Measurements from ENCODE around the gene ADAM19.
"Not testable (repeated sequence)": the region's sequence is repeated elsewhere in the genome, so short reads cannot be mapped to it uniquely, and the experiment has no call there.

ADAM19 gene

DNA sequence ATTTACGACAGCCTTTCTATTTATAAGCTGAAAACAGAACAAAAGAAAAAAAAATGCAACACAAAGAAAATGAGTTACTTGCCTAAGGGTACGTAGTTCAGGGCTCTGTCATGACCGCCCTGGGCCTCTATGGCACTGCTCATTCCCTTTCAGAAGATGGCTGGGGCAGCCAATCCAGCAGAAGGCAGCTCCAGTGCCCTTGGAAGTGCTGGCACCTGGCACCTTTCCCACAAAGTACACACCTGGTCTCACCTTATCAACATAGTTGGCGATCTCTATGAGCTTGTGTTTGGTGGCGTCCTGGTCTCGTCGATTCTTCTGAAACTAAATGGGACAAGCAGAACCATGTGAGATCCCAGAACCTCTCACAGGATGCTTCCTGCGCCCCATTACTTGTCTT is 62.4 kb downstream of the ADAM19 start:
- DNase-seq = no peak

DNA sequence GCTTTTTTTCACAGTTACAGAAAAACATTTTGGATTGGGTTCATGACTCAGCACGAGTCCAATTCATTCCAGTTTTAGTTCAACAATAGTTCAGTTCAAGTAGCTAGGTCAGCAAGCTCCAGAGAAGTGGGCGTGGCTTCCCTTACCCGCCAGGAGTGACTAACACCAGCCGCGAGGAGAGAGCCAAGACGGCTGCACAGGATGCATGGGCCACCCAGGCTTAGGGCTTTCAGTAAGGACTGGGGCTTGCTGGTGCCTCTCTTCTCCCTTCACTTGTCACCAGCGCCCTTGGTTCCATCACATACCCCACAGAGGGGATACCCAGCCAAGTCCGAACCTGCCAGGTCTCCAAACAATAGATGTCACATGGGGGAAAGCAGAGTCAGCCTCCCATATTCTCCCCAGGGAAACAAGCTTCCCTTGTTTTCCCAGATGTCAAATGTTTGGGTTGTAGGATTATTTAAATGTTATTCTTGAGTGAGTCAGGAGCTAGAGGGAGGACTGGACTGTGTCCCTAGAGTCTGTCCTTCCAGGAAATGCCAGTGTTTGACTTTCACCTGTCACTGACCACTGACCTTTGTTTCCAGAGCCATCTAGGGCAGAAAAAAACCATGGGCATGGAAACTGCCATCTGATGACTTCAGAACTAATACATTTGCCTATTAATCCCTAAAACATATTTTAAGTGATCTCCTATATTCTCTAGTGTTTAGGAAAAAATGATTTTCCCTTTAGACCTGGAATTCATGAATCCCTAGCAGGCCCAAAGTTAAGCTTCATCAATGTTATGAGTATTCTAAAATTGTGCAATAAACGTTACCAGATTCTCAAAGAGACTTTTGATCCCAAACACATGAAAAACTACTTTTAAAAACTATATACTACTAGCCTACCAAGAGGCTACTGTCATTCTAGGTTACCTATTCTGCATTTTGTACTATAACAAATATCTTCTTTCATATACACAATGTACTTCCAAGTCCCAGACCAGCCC is 63.6 kb downstream of the ADAM19 start:
- no peak for DNase-seq

DNA sequence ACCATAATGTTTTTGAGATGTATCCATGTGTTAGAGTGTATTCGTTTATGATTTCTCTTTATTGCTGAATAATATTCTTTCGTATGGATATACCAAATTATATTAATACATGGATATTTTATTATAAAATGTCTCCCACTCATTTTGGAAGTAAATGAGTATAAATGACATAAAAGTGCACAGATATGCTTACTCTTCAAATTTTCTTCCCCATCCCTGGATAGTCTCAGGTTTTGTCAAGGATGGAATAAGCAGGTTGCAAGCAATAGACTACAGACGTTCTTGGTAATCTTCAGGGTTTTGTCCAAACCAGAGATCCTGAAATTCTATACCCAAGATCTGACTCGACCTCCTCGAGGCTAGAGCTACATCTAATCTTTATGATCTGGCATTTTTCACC is 64.9 kb downstream of the ADAM19 start:
- no peak for DNase-seq

DNA sequence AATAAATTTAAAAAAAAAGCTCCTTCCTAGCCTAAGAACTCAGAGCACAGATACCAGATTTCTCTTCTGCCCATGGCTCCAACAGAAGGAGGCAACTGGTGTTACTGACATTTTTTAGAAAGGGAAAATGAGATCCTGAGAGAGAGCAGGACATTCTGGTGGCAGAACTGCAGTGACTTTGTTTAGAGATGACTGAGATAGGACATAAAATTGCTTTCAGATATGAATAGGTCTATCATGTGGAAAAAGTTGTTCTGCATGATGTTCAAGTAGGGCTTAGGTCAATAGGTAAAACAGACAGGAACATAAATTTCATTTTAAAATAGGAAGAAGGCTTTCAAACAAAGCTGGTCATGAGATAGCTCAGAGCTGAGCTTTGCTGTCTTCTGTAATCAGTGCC is 66.0 kb downstream of the ADAM19 start:
- DNase-seq = no peak

- DNase-seq = no peak
These were observed 66.5 kb downstream of the ADAM19 start for GRCh38 chr5:157509093-157509492.

DNA sequence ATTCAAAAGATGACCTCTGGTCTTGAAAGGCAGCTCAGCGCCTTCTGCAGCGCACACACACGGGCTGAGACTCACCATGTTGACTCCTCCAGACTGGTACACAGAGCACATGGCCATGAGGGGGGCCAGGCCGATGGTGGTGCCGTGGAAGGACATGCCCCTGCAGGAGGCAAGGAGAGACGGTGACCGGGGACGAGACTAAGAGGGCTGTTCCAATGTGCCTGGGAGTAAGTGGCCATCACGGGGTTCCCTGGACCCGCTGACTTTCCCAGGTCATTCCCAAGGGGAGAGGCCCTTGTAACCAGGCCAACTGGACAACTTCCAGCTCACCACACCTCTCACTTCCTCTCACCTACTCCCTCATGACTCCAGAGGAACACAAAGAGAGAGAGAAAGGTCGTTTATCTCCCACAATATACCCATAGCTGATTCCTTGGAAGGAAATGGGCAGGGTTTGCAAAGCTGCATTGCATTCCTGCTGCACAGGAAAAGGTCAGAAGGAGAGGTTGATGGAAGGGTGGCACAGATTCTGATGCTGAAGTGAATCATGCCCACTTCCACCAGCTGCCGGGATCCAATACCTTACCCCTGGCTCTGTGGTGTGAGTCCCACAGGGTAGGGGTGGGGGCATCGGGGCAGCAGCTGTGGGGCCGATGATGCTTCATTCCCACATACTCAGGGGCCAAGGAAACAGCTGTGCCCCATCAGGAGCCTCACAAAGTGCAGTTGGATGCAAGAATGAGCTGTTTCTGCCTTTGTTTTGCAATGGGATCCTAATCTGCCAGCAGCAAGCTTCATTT is 68.4 kb downstream of the ADAM19 start:
- no peak for DNase-seq

DNA sequence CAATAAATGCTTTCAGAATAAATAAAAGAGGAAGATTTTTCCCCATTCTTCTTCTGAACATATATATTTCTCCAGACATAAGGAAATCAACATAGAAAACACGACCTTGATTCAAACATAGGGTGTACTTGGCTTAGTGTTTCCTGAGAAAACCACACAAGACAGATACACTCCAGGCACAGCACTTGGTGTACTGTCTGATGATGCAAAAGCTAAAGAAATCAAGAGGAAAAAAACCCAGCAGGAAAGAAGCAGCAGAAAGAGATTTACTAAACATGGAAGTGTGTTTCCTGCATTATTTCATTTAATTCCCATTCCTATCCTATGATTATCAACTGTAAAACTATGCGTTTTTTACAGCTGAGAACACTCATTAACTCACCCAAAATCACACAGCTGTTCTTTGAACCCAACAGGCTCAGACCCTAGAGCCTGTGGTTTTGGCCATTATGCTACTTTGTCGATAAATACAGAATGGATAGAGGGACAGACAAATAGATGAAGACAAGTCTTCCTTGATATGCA is 69.4 kb downstream of the ADAM19 start:
- no peak for DNase-seq

DNA sequence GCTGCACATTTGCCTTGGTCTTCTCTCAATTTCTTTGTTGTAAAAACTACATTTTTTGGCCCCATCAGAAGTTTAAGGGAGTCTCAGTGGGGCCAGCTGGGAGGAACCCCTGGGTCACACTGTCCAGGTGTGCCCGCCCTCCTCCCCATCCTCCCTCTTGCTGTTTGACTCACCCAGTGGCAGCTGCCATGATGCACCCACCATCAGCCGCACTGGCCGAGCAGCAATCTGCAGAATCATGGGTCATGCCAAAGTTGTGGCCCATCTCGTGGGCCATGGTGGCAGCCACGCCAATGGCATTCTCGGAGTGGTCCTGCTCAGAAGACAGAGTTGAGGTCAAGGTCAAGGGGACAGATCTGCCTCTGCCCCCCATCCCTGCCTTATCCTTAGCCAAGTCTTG is 70.1 kb downstream of the ADAM19 start:
- no peak for DNase-seq

DNA sequence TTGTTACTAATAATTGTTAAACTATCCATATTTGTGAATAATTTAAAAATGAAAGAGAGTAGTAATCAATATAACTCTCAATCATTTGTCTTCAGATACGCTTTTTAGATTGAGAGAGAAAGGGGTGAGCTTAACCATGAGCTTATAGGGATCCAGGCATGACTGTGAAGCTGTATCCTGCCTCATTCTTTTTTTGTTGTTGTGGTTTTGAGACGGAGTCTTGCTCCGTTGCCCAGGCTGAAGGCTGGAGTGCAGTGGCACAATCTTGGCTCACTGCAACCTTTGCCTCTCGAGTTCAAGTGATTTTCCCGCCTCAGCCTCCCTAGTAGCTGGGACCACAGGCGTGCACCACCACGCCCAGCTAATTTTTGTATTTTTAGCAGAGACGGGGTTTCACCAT is 71.5 kb downstream of the ADAM19 start:
- no peak for DNase-seq

DNA sequence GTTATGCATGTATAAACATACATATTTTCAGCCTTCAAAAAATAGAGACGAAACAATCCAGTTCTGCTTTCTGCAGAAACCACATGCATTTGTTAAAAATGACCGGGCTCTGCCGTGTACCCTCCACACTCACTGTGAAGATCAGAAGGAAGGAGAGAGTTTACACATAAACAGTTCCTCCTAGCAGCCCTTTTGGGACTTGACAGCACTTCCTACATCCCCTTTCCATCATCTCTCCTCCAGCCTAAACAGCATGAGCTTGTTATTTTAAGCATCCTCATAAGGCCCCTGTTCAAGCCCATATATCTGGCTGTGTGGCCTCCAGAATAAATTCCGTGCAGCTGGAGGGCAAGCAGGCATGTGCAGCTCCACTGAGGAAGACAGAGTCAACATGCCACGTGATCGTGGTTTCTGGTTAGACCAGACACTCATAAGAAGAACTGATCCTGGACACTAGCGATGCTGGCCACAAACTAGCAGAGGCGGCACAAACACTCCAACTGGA is 73.4 kb downstream of the ADAM19 start:
- DNase-seq = no peak

GRCh38 chr5:157497875-157498611 is 77.5 kb downstream of the ADAM19 start:
- no peak for DNase-seq

DNA sequence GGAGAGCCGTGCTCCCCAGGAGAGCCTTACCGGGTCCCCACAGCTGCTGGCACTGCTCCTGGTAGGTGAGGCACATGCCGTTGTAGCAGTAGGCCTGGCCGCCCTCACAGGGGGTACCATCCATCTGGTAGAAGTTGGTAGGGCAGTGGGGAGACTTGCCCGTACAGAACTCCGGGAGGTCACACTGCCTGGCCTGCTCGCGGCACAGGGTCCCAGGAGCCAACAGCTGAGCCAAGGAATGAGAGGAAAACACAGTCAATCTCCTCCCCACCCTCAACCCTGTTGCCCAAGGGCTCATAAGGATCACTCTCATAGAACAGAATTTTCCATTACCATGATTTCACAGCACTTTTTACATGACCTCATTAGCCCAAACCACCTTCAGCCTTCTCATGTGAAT is 78.7 kb downstream of the ADAM19 start:
- DNase-seq = no peak

DNA sequence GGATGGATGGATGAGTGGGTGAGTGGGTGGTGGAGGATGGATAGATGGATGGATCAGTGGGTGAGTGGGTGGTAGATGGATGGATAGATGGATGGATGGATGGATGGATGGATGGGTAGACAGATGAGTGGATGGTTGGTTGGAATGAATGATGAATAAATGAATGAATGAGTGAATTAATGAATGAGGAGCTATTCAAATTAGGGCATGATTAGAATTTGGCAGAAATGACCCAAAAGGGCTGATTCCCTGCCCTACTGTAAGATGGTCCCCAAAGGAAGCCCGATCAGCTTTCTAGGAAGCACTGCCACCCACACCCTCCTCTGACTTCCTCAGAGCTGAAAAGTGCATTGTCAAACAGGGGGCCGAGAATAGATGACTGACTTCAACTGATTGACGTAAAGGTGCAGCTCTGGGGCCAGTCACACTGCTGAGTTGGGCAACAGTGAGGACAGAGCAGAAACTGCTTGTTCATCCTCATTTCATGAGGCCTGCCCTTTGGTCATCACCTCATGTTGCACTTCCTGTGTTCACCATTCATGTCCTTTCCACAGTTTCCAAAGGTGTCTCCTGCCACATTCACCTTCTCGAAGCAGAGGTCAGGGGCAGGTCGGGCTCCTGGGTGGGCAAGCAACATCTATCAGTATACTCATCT is 81.3 kb downstream of the ADAM19 start:
- DNase-seq = no peak

GRCh38 chr5:157492886-157493285 is 82.7 kb downstream of the ADAM19 start:
- DNase-seq = no peak

GRCh38 chr5:157491471-157491995 is 84.0 kb downstream of the ADAM19 start:
- no peak for DNase-seq

DNA sequence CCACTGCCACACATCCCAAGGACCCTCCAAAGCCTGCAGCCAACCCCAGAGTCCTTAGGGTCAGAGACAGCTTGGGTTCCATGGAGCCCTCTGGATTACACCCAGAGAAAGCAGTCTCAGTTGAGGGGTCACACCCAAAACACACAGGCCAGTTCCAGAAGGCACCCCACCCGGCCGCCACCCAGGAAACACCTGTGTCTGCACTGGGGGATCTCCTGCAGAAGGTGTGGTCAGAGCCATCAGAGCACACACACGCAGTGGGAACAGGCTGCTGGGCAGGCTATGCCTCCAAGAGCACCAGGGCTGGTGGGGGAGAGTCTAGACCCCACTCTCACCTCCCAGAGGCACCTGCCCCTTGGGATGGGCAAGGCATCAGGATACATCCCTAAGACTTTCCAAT is 88.2 kb downstream of the ADAM19 start:
- no peak for DNase-seq

DNA sequence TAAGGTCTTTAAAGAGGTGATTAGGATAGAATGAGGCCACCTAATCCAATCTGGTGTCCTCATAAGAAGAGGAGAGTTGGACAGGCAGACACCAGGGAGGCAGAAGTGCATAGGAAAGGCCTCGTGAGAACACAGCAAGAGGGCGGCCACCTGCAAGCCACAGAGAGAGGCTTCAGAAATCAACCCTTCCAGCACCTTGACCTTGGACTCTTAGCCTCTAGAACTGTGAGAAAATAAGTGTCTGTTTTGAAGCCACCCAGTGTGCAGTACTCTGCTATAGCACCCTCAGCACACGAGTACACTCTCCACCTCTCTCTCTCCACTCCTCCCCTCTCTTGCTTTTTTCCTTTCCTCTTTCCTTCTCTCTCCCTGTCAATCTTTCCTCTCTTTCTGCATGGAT is 88.7 kb downstream of the ADAM19 start:
- DNase-seq = no peak

GRCh38 chr5:157486221-157486681 is 89.3 kb downstream of the ADAM19 start:
- DNase-seq = no peak

DNA sequence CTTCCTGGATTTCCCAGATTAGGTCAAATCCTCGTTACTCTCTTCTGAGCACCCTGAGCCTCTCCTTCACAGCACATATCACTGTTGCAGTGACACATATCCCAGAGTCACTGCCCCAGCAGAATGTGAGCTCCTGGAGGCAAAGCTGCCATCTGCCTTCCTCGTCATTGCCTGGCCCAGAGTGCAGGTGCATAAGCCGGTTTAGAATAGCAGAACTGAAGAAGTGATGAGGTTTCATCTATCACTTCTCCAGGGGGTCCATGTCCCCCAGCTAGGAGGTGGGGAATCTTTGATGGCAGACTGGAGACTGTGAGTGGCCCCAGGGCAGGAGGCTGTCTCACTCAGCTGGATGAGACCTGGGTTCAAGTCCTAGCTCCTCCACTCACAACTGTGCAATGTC is 89.8 kb downstream of the ADAM19 start:
- DNase-seq = no peak

DNA sequence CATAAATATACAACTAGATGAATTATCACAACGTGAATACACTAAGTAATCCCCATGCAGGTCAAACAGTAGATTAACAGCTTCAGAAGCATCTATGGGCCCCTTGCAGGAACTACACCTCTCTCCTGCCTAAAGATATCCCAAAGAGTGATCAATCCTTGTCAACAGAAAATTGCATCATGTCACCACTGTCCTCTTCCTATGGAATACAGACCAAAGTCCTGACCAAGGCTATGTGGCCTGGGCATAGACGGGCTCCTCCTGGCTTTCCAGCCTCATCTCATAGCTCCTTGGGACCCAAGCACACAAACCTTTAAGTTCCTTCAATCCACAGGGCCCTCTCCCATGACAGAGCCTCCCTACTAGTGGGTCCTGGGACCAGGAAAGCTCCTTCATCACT is 90.2 kb downstream of the ADAM19 start:
- DNase-seq = no peak

DNA sequence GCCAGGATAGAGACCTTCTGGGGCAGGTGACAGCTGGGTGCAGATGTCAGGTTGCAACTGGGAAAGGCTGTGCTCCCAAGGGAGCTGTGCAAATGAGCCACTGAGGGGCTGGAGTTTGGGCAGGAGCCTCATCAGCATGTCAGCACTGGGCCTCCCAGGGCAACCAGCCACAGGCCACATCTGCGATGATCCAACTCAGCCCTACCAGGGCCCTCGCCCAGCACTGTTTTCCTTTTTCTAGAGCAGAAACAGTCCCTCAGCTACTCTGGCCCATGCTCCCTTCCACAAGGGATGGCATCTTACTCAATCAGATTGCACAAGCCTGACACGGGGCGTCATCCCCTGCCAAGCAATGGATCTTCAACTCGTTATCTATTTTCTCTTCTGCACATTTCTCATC is 90.8 kb downstream of the ADAM19 start:
- DNase-seq = no peak

- not testable (repeated sequence) for DNase-seq
These were observed 92.9 kb downstream of the ADAM19 start for GRCh38 chr5:157482702-157483101.

Measured in activated naive CD4-positive, alpha-beta T cell treated with anti-CD3 and anti-CD28 coated beads, Interleukin-2, amount 50 U/mL, for 16 hours (primary cell).